ENCODE data around the gene PIK3C2B.

PIK3C2B gene

DNA sequence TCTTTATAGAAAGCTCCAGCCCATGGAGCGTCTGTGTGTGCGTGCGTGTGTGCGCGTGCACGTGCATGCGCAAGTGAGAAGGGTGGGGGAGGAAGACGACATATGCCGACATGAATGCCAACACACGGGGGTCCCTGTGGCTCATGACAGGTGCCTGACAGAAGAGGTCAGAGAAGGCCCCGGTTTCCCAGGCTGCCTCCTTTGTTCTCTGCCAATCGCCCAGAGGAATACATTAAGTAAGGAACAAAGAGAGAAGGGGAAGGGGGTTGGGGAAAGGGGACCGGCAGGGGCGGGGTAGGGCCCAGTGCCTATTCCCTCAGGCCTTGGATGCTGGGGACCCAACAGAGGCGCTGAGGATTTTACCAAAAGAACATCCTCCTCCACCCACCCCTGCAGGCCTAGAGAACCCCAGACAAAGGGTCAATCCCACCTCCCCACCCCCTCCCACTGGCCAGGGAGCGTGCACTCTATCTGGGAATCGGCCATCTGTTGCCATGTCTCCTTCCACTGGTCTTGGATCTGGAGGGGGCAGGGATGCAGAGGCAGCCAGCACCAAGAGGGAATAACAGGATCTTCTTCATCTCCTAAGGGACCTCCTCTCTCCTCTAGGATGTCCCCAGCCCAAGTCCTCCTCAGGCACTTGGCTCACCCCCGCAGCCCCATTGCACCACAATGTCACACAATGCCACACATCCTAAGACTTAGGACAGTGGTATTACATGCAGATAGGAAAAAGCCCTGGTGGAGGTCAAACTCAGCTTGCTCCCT, 39.4 kb downstream of the PIK3C2B start:
- peaks cover 43% of the 10 kb centered on the region for H3K36me3 ChIP-seq (ENCODE audit: insufficient read depth, low read depth, low read length)

DNA sequence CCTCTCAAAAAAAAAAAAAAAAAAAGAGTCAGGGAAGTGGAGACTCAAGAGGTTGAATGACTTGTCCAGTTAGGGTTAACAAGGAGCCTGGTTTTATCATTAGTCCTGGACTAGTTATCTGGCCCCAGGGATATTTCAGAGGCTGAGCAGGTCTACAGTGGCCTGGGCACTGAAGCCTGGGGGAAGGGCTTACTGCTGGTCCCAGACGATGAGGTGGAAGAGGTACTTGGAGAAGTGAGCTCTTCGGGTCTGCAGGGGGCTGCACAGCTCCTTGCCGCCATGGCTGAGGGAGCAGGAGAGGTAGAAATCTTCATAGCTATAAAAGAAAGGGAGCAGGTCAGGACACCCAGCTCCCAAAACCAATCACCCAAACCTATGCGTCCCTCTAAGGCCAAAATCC, 40.1 kb downstream of the PIK3C2B start:
- Histone ChIP-seq H3K27me3 (ENCODE audit: insufficient read depth, low read length) (no peaks in the 10 kb centered on the region), H3K27ac (ENCODE audit: low read length) (peak overlapping the region; percentile 20), H3K4me3 (ENCODE audit: low read length) (peak overlapping the region; percentile 55; the same call in 1 of the 2 replicates), H3K36me3 (ENCODE audit: insufficient read depth, low read depth, low read length) (peaks cover 42% of the 10 kb centered on the region), H3K9me3 (ENCODE audit: insufficient read depth, low read depth, low read length) (no peaks in the 10 kb centered on the region), H3K4me1 (ENCODE audit: insufficient read depth, low read length) (peaks cover 34% of the 10 kb centered on the region; the same call in 1 of the 2 replicates), H3K9ac (ENCODE audit: low read depth, low read length) (peak overlapping the region; percentile 78)

More for the DNA sequence above, 39.4 kb downstream of the PIK3C2B start:
- Histone ChIP-seq H3K9me3 (ENCODE audit: insufficient read depth, low read depth, low read length) (no peaks in the 10 kb centered on the region), H3K27ac (ENCODE audit: low read length) (peak overlapping the region; percentile 88), H3K4me3 (ENCODE audit: low read length) (peak overlapping the region; percentile 55; the same call in 1 of the 2 replicates), H3K4me1 (ENCODE audit: insufficient read depth, low read length) (peaks cover 33% of the 10 kb centered on the region; the same call in 1 of the 2 replicates), H3K27me3 (ENCODE audit: insufficient read depth, low read length) (no peaks in the 10 kb centered on the region), H3K9ac (ENCODE audit: low read depth, low read length) (peak overlapping the region; percentile 78; the same call in 1 of the 2 replicates)

DNA sequence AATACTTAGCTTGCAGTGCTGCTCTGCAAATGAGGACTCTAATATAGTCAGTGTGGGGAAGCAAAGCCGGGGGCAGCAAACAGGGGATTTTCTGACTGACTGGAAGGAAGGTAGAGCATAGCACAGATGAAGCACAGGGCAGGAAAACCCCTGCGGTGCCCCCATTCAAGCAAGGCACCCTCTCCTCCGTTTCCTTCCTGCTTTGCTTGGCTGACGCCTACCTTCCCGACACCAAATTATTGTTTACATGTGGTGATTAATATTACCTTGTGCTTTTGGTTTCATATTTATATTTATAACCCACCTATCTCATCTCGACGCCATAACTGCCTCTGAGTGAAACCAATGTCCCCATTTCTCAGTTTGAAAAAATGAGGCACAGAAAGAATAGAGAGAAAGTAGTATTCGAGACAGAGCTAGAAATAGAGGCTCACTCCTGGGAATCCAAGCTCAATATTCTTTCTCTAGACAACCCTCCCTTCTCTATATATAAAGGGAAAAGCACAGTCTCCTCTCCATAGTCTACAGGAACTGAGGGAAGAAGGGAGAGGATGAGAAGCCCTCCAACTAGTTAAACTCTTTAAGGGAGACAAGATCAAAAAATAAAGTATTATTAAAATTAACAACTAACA, 41.3 kb downstream of the PIK3C2B start:
- no peak overlapping the region for H3K4me3 ChIP-seq (ENCODE audit: low read length)
- no peak overlapping the region for H3K9ac ChIP-seq (ENCODE audit: low read depth, low read length)
- H3K9me3 ChIP-seq (ENCODE audit: insufficient read depth, low read depth, low read length): no peaks in the 10 kb centered on the region
- H3K27me3 ChIP-seq (ENCODE audit: insufficient read depth, low read length): no peaks in the 10 kb centered on the region
- H3K4me1 ChIP-seq (ENCODE audit: insufficient read depth, low read length): peaks cover 34% of the 10 kb centered on the region; the same call in 1 of the 2 replicates
- no peak overlapping the region for H3K27ac ChIP-seq (ENCODE audit: low read length)
- H3K36me3 ChIP-seq (ENCODE audit: insufficient read depth, low read depth, low read length): peaks cover 44% of the 10 kb centered on the region

DNA sequence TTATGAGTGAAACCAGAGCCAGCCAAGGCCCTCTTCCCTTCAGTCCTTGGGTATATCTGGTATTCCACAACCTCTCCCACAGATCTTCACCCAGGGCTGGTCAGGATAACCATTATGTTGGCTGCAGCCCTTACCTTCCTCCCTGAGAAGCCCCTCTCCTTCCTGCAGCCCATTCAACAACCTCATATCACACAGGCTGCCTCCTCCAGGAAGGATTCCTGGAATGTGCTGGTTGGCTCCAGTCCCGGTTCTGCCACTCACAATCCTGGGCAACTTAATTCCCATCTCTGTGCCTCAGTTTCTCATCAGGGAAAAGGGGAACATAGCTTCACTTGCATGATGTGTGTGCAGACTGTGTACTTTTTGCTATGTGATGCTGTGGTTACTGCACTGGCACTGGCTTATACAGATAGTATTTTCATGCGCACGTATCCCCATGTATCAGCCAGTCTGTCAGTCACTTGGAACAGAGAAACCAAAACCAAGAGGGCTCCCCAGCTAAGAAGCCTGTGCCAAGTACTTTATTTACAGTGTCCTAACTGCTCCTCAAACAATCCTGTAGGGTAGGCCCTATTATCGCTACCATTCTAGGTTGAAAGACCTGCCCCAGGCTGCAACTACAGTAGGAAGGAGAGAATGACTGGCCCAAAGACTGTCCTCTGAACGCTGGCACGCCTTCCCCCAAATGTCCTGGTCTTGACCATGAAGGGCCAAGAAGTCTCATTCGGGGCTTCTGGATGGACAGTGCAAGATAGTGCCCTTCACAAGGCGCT, 43.1 kb downstream of the PIK3C2B start:
- Histone ChIP-seq H3K9me3 (ENCODE audit: insufficient read depth, low read depth, low read length) (no peaks in the 10 kb centered on the region), H3K36me3 (ENCODE audit: insufficient read depth, low read depth, low read length) (peaks cover 50% of the 10 kb centered on the region), H3K4me3 (ENCODE audit: low read length) (no peak overlapping the region), H3K9ac (ENCODE audit: low read depth, low read length) (no peak overlapping the region), H3K27ac (ENCODE audit: low read length) (no peak overlapping the region), H3K27me3 (ENCODE audit: insufficient read depth, low read length) (no peaks in the 10 kb centered on the region), H3K4me1 (ENCODE audit: insufficient read depth, low read length) (peaks cover 35% of the 10 kb centered on the region; the same call in 1 of the 2 replicates)

DNA sequence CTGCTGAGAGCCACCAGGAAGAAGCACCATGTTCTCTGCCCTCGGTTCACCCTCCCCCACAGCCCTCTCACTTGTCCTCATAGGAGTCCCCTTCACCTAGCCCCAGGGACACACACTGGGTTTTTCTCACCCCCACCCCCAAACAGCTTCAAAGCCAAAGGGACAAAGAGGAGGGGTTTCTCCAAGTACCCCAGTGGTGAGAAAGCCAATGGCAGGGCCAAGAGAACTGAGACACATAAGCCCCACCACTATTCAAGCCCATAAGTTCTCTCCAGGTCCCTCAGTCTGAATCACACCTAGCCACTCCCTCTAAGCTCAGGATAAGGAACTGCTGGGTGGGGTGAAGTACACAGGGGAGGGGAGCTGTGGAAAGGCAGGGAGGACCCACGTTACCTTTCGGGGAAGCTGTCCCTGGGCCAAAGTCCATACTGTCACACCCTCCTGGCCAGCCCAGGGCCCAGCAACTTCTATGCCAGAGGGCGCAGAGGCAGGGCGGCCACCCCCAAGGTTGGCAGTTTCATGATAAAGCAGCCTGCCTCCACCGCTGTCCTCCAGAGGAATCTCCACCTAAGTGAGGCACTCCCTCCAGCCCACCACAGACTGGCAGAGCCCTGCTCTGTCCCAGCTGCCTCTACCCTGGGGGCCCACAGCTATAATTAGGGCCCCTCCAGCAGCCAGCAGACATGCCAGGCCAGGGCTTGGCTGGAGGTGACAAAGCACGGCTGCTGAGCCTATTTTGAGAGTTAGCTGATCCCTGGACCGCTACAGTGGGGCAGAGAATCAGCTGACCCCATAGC, 43.9 kb downstream of the PIK3C2B start:
- no peaks in the 10 kb centered on the region for H3K9me3 ChIP-seq (ENCODE audit: insufficient read depth, low read depth, low read length)
- peaks cover 45% of the 10 kb centered on the region for H3K36me3 ChIP-seq (ENCODE audit: insufficient read depth, low read depth, low read length)
- no peak overlapping the region for H3K4me3 ChIP-seq (ENCODE audit: low read length)
- no peak overlapping the region for H3K9ac ChIP-seq (ENCODE audit: low read depth, low read length)
- peaks cover 27% of the 10 kb centered on the region; the same call in 1 of the 2 replicates for H3K4me1 ChIP-seq (ENCODE audit: insufficient read depth, low read length)
- no peaks in the 10 kb centered on the region for H3K27me3 ChIP-seq (ENCODE audit: insufficient read depth, low read length)
- H3K27ac ChIP-seq (ENCODE audit: low read length): no peak overlapping the region

DNA sequence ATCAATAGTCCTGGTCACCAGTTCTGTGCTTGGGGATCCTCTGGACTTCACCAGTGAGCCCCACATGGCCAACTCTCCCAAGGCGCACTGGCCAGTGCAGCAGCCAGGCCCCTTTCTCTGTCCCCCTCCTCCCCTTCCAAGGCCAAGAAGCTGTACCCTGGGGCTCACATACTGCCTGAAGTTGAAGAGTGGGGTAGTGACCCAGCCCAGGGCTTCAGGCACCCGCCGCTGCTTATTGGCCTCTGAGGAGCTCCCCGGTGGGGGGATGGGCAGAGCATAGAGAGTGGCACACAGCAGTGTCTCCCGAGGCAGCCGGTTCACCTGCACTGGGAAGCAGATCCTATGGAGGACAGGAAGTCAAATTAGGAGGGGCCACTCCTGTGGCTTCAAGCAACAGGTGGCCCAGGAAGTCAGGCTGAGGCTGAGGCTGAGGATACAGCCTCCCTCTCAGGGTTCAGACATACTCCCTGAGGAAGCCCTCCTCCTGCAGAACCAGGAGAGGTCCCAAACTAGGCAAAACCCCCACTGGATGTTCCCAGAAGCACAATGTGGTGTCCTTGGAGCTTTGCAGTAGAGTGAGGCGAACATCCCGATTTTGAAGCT, 44.8 kb downstream of the PIK3C2B start:
- Histone ChIP-seq H3K4me3 (ENCODE audit: low read length) (no peak overlapping the region), H3K36me3 (ENCODE audit: insufficient read depth, low read depth, low read length) (peaks cover 50% of the 10 kb centered on the region), H3K9me3 (ENCODE audit: insufficient read depth, low read depth, low read length) (no peaks in the 10 kb centered on the region), H3K4me1 (ENCODE audit: insufficient read depth, low read length) (peaks cover 20% of the 10 kb centered on the region; the same call in 1 of the 2 replicates), H3K27ac (ENCODE audit: low read length) (no peak overlapping the region), H3K9ac (ENCODE audit: low read depth, low read length) (no peak overlapping the region), H3K27me3 (ENCODE audit: insufficient read depth, low read length) (no peaks in the 10 kb centered on the region)

DNA sequence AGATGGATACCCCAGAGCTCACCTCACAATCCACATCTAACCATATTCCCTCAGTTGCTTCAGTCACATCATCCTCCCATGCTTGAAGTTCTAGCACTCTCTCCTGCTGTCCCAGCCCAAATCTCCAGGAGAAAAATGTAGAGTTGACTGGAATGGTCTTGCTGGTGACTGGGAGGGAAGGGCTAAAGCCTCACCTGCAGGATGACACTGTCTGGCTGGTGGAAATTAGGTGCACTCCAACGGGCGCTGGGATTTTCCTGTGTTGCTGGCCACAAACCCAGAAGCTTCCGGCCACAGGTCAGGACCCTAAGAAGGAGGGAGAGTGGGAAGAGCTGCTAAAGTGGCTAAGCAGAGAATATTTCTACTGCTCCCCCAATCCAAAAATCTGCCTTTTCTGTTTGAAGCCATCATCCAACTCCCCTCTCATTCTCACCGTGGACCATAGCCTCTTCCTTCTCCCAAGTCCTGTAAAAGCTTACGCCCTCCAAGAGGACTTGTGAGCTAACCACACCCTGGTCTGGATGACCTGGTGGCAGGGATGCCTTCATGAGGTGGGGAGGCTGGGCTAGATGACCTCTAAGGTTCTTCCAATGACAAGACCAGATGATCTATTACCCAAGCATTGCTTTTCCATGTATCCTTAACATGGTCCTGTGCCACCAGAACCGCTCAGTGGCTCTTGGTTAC, 45.5 kb downstream of the PIK3C2B start:
- Histone ChIP-seq H3K36me3 (ENCODE audit: insufficient read depth, low read depth, low read length) (peaks cover 57% of the 10 kb centered on the region), H3K27ac (ENCODE audit: low read length) (no peak overlapping the region), H3K27me3 (ENCODE audit: insufficient read depth, low read length) (no peaks in the 10 kb centered on the region), H3K4me1 (ENCODE audit: insufficient read depth, low read length) (peaks cover 15% of the 10 kb centered on the region; the same call in 1 of the 2 replicates), H3K9ac (ENCODE audit: low read depth, low read length) (no peak overlapping the region), H3K4me3 (ENCODE audit: low read length) (no peak overlapping the region), H3K9me3 (ENCODE audit: insufficient read depth, low read depth, low read length) (no peaks in the 10 kb centered on the region)

DNA sequence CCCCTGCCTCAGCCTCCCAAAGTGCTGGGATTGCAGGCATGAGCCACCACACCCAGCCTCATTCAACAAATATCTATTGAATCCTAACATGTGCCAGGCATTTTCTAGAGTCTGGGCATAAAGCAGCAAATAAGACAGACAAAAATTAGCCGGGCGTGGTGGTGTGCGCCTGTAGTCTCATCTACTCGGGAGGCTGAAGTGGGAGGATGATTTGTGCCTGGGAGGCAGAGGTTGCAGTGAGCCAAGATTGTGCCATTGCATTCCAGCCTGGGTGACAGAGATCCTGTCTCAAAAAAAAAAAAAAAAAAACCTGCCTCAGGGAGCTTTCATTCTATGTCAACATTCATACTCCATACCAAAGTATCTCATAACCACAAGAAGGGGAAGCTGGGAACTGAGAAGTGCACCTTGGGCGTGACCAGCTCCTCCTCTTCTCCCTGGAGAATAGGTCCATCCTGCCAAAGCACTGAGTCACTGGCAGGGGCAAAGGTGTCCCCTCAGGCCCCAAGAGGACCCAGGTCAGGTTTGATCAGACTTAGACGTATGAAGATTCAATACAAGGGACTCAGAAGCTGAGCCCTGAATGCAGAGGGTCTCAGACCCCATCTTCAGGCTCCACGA, 46.2 kb downstream of the PIK3C2B start:
- Histone ChIP-seq H3K4me1 (ENCODE audit: insufficient read depth, low read length) (peaks cover 15% of the 10 kb centered on the region; the same call in 1 of the 2 replicates), H3K9me3 (ENCODE audit: insufficient read depth, low read depth, low read length) (no peaks in the 10 kb centered on the region), H3K36me3 (ENCODE audit: insufficient read depth, low read depth, low read length) (peaks cover 63% of the 10 kb centered on the region), H3K27me3 (ENCODE audit: insufficient read depth, low read length) (no peaks in the 10 kb centered on the region), H3K27ac (ENCODE audit: low read length) (no peak overlapping the region), H3K9ac (ENCODE audit: low read depth, low read length) (no peak overlapping the region), H3K4me3 (ENCODE audit: low read length) (no peak overlapping the region)

DNA sequence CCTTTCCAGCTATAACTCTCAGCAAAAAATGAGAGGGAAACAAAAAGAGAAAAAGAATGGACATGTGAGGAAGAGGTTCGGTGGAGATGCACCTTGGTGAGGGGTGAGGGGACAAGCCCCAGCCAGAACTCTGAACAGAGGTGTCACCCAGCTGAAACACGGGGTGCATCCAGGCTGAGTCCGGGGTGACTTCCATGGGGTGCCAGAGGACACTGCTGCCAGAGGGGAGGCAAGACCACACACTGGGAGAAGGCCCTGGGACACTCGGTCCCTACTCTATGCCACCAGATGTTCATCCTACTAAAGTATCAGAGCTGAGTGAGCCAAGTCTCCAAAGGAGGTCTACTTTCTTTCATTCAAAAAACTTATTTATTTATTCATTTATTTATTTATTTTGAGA, 46.9 kb downstream of the PIK3C2B start:
- H3K9ac ChIP-seq (ENCODE audit: low read depth, low read length): no peak overlapping the region
- no peak overlapping the region for H3K4me3 ChIP-seq (ENCODE audit: low read length)
- H3K4me1 ChIP-seq (ENCODE audit: insufficient read depth, low read length): peaks cover 8% of the 10 kb centered on the region; the same call in 1 of the 2 replicates
- H3K36me3 ChIP-seq (ENCODE audit: insufficient read depth, low read depth, low read length): peaks cover 67% of the 10 kb centered on the region
- H3K9me3 ChIP-seq (ENCODE audit: insufficient read depth, low read depth, low read length): no peaks in the 10 kb centered on the region
- H3K27ac ChIP-seq (ENCODE audit: low read length): no peak overlapping the region
- no peaks in the 10 kb centered on the region for H3K27me3 ChIP-seq (ENCODE audit: insufficient read depth, low read length)

DNA sequence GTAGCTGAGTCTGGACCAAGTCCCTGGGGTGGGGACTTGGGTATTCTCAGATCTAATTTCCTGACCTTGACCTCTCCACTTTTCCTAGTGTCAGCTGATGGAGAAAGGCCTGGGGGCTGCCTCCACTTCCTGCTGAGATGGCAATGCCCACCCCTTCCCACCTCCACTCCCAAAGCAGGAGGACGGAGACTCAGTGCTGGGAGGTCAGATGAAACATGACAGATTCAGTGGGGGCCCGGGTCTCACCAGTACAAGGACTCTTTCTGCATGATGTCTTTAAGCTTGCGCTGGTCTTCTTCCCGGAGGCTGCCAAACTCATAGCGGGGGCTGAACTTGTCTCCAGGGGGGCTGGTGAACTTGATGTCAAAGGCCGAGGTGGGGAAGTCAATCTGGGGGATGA, 47.4 kb downstream of the PIK3C2B start:
- H3K36me3 ChIP-seq (ENCODE audit: insufficient read depth, low read depth, low read length): peaks cover 72% of the 10 kb centered on the region
- H3K27ac ChIP-seq (ENCODE audit: low read length): no peak overlapping the region
- no peak overlapping the region for H3K4me3 ChIP-seq (ENCODE audit: low read length)
- peaks cover 8% of the 10 kb centered on the region; the same call in 1 of the 2 replicates for H3K4me1 ChIP-seq (ENCODE audit: insufficient read depth, low read length)
- H3K27me3 ChIP-seq (ENCODE audit: insufficient read depth, low read length): no peaks in the 10 kb centered on the region
- no peaks in the 10 kb centered on the region for H3K9me3 ChIP-seq (ENCODE audit: insufficient read depth, low read depth, low read length)
- no peak overlapping the region for H3K9ac ChIP-seq (ENCODE audit: low read depth, low read length)

Data from iPS-20b (cell line).